ENCODE results near the gene KIF21B. TPM values are rescaled to one million over a fixed set of nuclear protein-coding genes. Genes with fewer than 3 reads are reported as not detected.
"Not testable (repeated sequence)": the region's sequence is repeated elsewhere in the genome, so short reads cannot be mapped to it uniquely, and the experiment has no call there.

Gene KIF21B
- total RNA-seq, 1 donor from 2014 or later = 2.6 TPM

- DNase-seq (ENCODE audit: low spot score) = peak; percentile 50
- Mint-ChIP-seq H3K27me3 (ENCODE audit: low read depth) (no peaks in the 10 kb centered on the region), H3K27ac (ENCODE audit: unreplicated experiment) (no peak overlapping the region), H3K9me3 (ENCODE audit: low read depth) (no peaks in the 10 kb centered on the region), H3K4me1 (ENCODE audit: low read depth) (peaks cover 4% of the 10 kb centered on the region), H3K4me3 (ENCODE audit: unreplicated experiment) (no peak overlapping the region), H3K36me3 (ENCODE audit: low read depth) (no peaks in the 10 kb centered on the region)
- no peak for TF ChIP-seq CTCF (IDR thresholded peaks at IDR 0.05)
Measured at GRCh38 chr1:200965111-200965805, 58.3 kb downstream of the KIF21B start.

GRCh38 chr1:200963888-200964287, 59.6 kb downstream of the KIF21B start:
- H3K4me3 Mint-ChIP-seq (ENCODE audit: unreplicated experiment); H3K36me3 Mint-ChIP-seq (ENCODE audit: low read depth); DNase-seq (ENCODE audit: low spot score); H3K27me3 Mint-ChIP-seq (ENCODE audit: low read depth); H3K4me1 Mint-ChIP-seq (ENCODE audit: low read depth); H3K9me3 Mint-ChIP-seq (ENCODE audit: low read depth); H3K27ac Mint-ChIP-seq (ENCODE audit: unreplicated experiment): not testable (repeated sequence)

GRCh38 chr1:200963076-200963475, 60.4 kb downstream of the KIF21B start:
- DNase-seq (ENCODE audit: low spot score) = no peak
- Mint-ChIP-seq H3K4me1 (ENCODE audit: low read depth) (peaks cover 4% of the 10 kb centered on the region), H3K27ac (ENCODE audit: unreplicated experiment) (no peak overlapping the region)

GRCh38 chr1:200962631-200963030, 60.9 kb downstream of the KIF21B start:
- Mint-ChIP-seq H3K9me3 (ENCODE audit: low read depth) (no peaks in the 10 kb centered on the region), H3K4me1 (ENCODE audit: low read depth) (peaks cover 4% of the 10 kb centered on the region), H3K27me3 (ENCODE audit: low read depth) (peaks cover 1% of the 10 kb centered on the region), H3K27ac (ENCODE audit: unreplicated experiment) (no peak overlapping the region), H3K4me3 (ENCODE audit: unreplicated experiment) (no peak overlapping the region), H3K36me3 (ENCODE audit: low read depth) (no peaks in the 10 kb centered on the region)
- no peak for TF ChIP-seq CTCF (IDR thresholded peaks at IDR 0.05)
- DNase-seq (ENCODE audit: low spot score) = peak; percentile 38

More at GRCh38 chr1:200963076-200963475, 60.4 kb downstream of the KIF21B start:
- H3K4me3 Mint-ChIP-seq (ENCODE audit: unreplicated experiment) = no peak overlapping the region
- TF ChIP-seq CTCF (IDR thresholded peaks at IDR 0.05) = no peak
- H3K36me3 Mint-ChIP-seq (ENCODE audit: low read depth) = no peaks in the 10 kb centered on the region
- H3K9me3 Mint-ChIP-seq (ENCODE audit: low read depth) = no peaks in the 10 kb centered on the region
- H3K27me3 Mint-ChIP-seq (ENCODE audit: low read depth) = peaks cover 1% of the 10 kb centered on the region

GRCh38 chr1:200962151-200962550, 61.4 kb downstream of the KIF21B start:
- H3K9me3 Mint-ChIP-seq (ENCODE audit: low read depth); H3K36me3 Mint-ChIP-seq (ENCODE audit: low read depth); H3K27me3 Mint-ChIP-seq (ENCODE audit: low read depth); H3K4me1 Mint-ChIP-seq (ENCODE audit: low read depth); H3K27ac Mint-ChIP-seq (ENCODE audit: unreplicated experiment); H3K4me3 Mint-ChIP-seq (ENCODE audit: unreplicated experiment): not testable (repeated sequence)
- peak; percentile 18 for DNase-seq (ENCODE audit: low spot score)

- no peaks in the 10 kb centered on the region for H3K36me3 Mint-ChIP-seq (ENCODE audit: low read depth)
- H3K4me3 Mint-ChIP-seq (ENCODE audit: unreplicated experiment) = no peak overlapping the region
- peaks cover 4% of the 10 kb centered on the region for H3K4me1 Mint-ChIP-seq (ENCODE audit: low read depth)
- DNase-seq (ENCODE audit: low spot score) = peak; percentile 10
- no peak for TF ChIP-seq CTCF (IDR thresholded peaks at IDR 0.05)
- peaks cover 1% of the 10 kb centered on the region for H3K27me3 Mint-ChIP-seq (ENCODE audit: low read depth)
- no peaks in the 10 kb centered on the region for H3K9me3 Mint-ChIP-seq (ENCODE audit: low read depth)
- no peak overlapping the region for H3K27ac Mint-ChIP-seq (ENCODE audit: unreplicated experiment)
Measured at GRCh38 chr1:200960948-200961340, 62.6 kb downstream of the KIF21B start.

Data from chondrocyte (in vitro differentiated cells).